GM21786 (cell line): ENCODE data around the gene CAND2.
"Not testable (repeated sequence)": the region's sequence is repeated elsewhere in the genome, so short reads cannot be mapped to it uniquely, and the experiment has no call there.

Experiments used
- ATAC-seq: cut with Tn5 transposase; IDR thresholded peaks from one replicate; pipeline ENCODE4 v1.9.1; 2021; ENCODE audit not compliant: unreplicated experiment

The CAND2 gene

GRCh38 chr3:12769761-12770160 is 26.7 kb upstream of the CAND2 start:
- ATAC-seq: no peak

- no peak for ATAC-seq
Observed at GRCh38 chr3:12771236-12771635, 25.2 kb upstream of the CAND2 start.

GRCh38 chr3:12772462-12772861 is 24.0 kb upstream of the CAND2 start:
- ATAC-seq: no peak

GRCh38 chr3:12773030-12773709 is 23.3 kb upstream of the CAND2 start:
- ATAC-seq: no peak

- no peak for ATAC-seq
Observed at GRCh38 chr3:12773710-12774086, 22.8 kb upstream of the CAND2 start.

GRCh38 chr3:12774619-12775018 is 21.9 kb upstream of the CAND2 start:
- no peak for ATAC-seq

- ATAC-seq: no peak
Observed at GRCh38 chr3:12775226-12775625, 21.3 kb upstream of the CAND2 start.

- not testable (repeated sequence) for ATAC-seq
Observed at GRCh38 chr3:12775970-12776369, 20.5 kb upstream of the CAND2 start.

- ATAC-seq: no peak
Observed at GRCh38 chr3:12777171-12777570, 19.3 kb upstream of the CAND2 start.

GRCh38 chr3:12780751-12781150 is 15.7 kb upstream of the CAND2 start:
- no peak for ATAC-seq

- no peak for ATAC-seq
Observed at GRCh38 chr3:12782172-12782815, 14.2 kb upstream of the CAND2 start.

- no peak for ATAC-seq
Observed at GRCh38 chr3:12785096-12785495, 11.4 kb upstream of the CAND2 start.

GRCh38 chr3:12787346-12787745 is 9.1 kb upstream of the CAND2 start:
- not testable (repeated sequence) for ATAC-seq

- not testable (repeated sequence) for ATAC-seq
Observed at GRCh38 chr3:12787967-12788690, 8.4 kb upstream of the CAND2 start.

- no peak for ATAC-seq
Observed at GRCh38 chr3:12791430-12791829, 5.0 kb upstream of the CAND2 start.

- no peak for ATAC-seq
Observed at GRCh38 chr3:12793701-12794100, 2.8 kb upstream of the CAND2 start.

GRCh38 chr3:12797124-12797891 is 828 bp downstream of the CAND2 start:
- ATAC-seq: no peak

GRCh38 chr3:12797892-12798558 is 1.5 kb downstream of the CAND2 start:
- no peak for ATAC-seq

- ATAC-seq: no peak
Observed at GRCh38 chr3:12798559-12799179, 2.2 kb downstream of the CAND2 start.
